ENCODE data around the gene BET1. TPM values are rescaled to one million over a fixed set of nuclear protein-coding genes. Genes with fewer than 3 reads are reported as not detected.

BET1 gene
- total RNA-seq, 1 donor: 20.6 TPM

DNA sequence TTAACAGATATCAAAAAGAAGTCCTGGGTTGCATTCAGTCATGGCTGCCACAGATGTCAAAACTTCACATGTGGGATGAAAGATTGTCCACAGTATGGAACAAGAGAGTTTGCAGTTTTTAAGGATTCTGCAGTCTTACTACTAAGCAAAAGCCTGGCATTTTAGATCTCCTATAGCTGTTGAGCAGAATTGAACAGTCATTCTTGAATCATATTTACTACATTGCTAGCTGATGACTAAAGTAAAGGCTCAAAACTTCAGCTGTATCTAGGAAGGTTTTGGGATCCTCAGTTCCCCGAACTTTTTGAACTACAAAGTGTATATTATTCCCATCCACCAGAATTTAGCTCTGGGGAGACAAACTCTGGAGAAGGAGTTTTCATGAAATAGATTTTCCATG, 31.0 kb downstream of the BET1 start:
- Histone ChIP-seq H2AFZ (ENCODE audit: low read length) (peak overlapping the region; percentile 83), H3K27ac (ENCODE audit: low read depth, low read length) (peak overlapping the region; percentile 0), H3K4me2 (ENCODE audit: insufficient read depth, low read length) (peak overlapping the region; percentile 36)

DNA sequence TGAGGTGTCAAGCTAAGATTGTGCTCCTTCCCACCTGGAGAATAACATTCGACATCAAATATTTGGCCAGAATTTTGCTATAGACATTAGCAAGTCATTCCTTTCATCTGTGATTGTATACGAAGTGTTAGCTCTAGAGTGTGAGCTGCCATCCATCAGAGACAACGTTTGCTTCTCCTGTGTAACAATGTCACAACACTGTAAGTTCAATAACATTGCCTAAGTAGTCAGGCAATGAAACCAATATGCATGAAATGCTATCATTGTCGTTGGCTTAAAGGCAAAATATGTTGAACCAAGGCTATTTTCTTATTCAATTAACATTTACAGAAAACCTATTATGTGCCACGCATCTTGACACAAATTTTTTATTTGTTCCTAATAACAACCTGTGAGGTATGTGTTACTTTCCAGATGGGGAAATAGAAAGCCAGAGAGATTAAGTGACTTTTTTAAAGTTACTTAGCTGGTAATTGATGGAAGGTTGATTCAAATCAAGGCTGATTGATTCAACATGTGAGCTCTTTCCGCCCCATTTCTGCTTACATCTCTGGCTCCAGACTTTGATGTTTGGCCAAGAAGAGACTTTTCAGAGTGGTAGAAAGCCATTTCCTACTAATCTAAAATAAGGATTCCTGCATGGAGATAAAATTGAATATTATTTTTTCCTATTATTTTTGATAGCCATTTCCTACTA, 32.0 kb downstream of the BET1 start:
- Histone ChIP-seq H3K27me3 (ENCODE audit: insufficient read depth, low read length) (no peaks in the 10 kb centered on the region), H3K4me1 (ENCODE audit: insufficient read depth, low read length) (peaks cover 15% of the 10 kb centered on the region), H3K4me2 (ENCODE audit: insufficient read depth, low read length) (no peak overlapping the region), H4K20me1 (ENCODE audit: insufficient read depth, low read length) (no peaks in the 10 kb centered on the region), H3K4me3 (ENCODE audit: insufficient read depth, low read length) (no peak overlapping the region), H2AFZ (ENCODE audit: low read length) (no peak overlapping the region), H3K79me2 (ENCODE audit: insufficient read depth, low read length) (no peaks in the 10 kb centered on the region), H3K36me3 (ENCODE audit: insufficient read depth, low read length) (no peaks in the 10 kb centered on the region), H3K27ac (ENCODE audit: low read depth, low read length) (no peak overlapping the region), H3K9me3 (ENCODE audit: low read depth, low read length) (no peaks in the 10 kb centered on the region)
- no peak for DNase-seq (ENCODE audit: insufficient read length, low spot score, missing footprints)
- TF ChIP-seq CTCF (IDR thresholded peaks at IDR 0.05; ENCODE audit: extremely low read depth, low read depth, low read length): no peak

More for the DNA sequence above, 31.0 kb downstream of the BET1 start:
- Histone ChIP-seq H3K4me1 (ENCODE audit: insufficient read depth, low read length) (peaks cover 15% of the 10 kb centered on the region), H3K4me3 (ENCODE audit: insufficient read depth, low read length) (no peak overlapping the region), H4K20me1 (ENCODE audit: insufficient read depth, low read length) (no peaks in the 10 kb centered on the region), H3K9me3 (ENCODE audit: low read depth, low read length) (no peaks in the 10 kb centered on the region), H3K79me2 (ENCODE audit: insufficient read depth, low read length) (no peaks in the 10 kb centered on the region), H3K27me3 (ENCODE audit: insufficient read depth, low read length) (no peaks in the 10 kb centered on the region), H3K36me3 (ENCODE audit: insufficient read depth, low read length) (no peaks in the 10 kb centered on the region)
- no peak for DNase-seq (ENCODE audit: insufficient read length, low spot score, missing footprints)
- TF ChIP-seq CTCF (IDR thresholded peaks at IDR 0.05; ENCODE audit: extremely low read depth, low read depth, low read length): no peak

DNA sequence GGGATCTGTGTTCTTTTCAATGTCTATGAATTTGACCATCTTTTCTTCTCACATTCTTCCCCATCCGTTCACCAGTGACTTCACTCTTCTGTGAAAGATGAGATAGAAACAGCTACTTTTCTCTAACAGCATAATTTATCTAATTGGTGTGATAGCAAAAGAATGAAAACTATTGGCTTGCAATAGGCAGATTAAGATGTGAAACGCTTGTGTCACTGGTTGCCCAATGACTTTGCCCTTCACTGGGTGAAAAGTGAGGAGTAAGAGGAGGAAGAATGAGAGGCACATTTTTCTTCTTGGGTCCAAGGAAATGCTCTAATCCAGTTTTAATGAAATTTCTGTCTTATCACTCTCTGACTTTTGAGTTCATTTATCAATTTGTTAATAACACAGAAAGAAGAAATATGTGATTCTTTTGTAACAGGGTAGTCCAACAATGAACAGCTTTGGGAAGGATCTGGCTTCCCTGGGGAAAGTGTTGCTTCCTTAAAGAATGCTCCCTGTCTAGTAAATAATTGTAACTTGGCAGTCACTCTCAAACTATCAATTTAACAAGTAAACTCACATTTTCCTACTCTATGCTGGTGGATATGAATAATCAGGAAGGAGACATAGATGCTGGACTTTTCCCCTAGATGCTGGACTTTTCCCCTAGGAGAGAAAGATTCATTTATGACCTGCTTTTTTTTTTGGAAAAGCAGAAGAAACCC, 35.1 kb downstream of the BET1 start:
- Histone ChIP-seq H3K4me1 (ENCODE audit: insufficient read depth, low read length) (peaks cover 15% of the 10 kb centered on the region), H4K20me1 (ENCODE audit: insufficient read depth, low read length) (no peaks in the 10 kb centered on the region), H3K4me3 (ENCODE audit: insufficient read depth, low read length) (no peak overlapping the region), H3K27ac (ENCODE audit: low read depth, low read length) (no peak overlapping the region), H2AFZ (ENCODE audit: low read length) (peak overlapping the region; percentile 22), H3K27me3 (ENCODE audit: insufficient read depth, low read length) (no peaks in the 10 kb centered on the region), H3K79me2 (ENCODE audit: insufficient read depth, low read length) (no peaks in the 10 kb centered on the region), H3K4me2 (ENCODE audit: insufficient read depth, low read length) (no peak overlapping the region), H3K36me3 (ENCODE audit: insufficient read depth, low read length) (no peaks in the 10 kb centered on the region), H3K9me3 (ENCODE audit: low read depth, low read length) (no peaks in the 10 kb centered on the region)
- no peak for DNase-seq (ENCODE audit: insufficient read length, low spot score, missing footprints)
- no peak for TF ChIP-seq CTCF (IDR thresholded peaks at IDR 0.05; ENCODE audit: extremely low read depth, low read depth, low read length)

GRCh38 chr7:93964813-93965212, 39.3 kb downstream of the BET1 start:
- no peak overlapping the region for H3K4me2 ChIP-seq (ENCODE audit: insufficient read depth, low read length)
- no peaks in the 10 kb centered on the region for H4K20me1 ChIP-seq (ENCODE audit: insufficient read depth, low read length)
- DNase-seq (ENCODE audit: insufficient read length, low spot score, missing footprints): no peak
- no peaks in the 10 kb centered on the region for H3K36me3 ChIP-seq (ENCODE audit: insufficient read depth, low read length)
- H3K9me3 ChIP-seq (ENCODE audit: low read depth, low read length): no peaks in the 10 kb centered on the region
- H3K4me1 ChIP-seq (ENCODE audit: insufficient read depth, low read length): peaks cover 4% of the 10 kb centered on the region
- H2AFZ ChIP-seq (ENCODE audit: low read length): peak overlapping the region; percentile 1
- H3K79me2 ChIP-seq (ENCODE audit: insufficient read depth, low read length): no peaks in the 10 kb centered on the region
- no peaks in the 10 kb centered on the region for H3K27me3 ChIP-seq (ENCODE audit: insufficient read depth, low read length)
- H3K27ac ChIP-seq (ENCODE audit: low read depth, low read length): no peak overlapping the region
- no peak for TF ChIP-seq CTCF (IDR thresholded peaks at IDR 0.05; ENCODE audit: extremely low read depth, low read depth, low read length)
- H3K4me3 ChIP-seq (ENCODE audit: insufficient read depth, low read length): no peak overlapping the region

Data from osteoblast (primary cell).